Kidney (tissue), 14 donors: ENCODE data around the gene DCTD. TPM values are rescaled to one million over a fixed set of nuclear protein-coding genes. Genes with fewer than 3 reads are reported as not detected.

Source experiments
- DNase-seq, 5 donors: peaks; one replicate each; pipeline ENCODE4 v3.0.0-alpha.2; 2013 to 2020
- FAIRE-seq: peaks from 2 replicates; lab custom pipeline; 2012; peaks lifted over from hg19 to GRCh38; lab: Jason Lieb, UNC
- H3K27ac ChIP-seq, 2 donors: one replicate each; pipeline ENCODE4 v1.7.0; 2013; ENCODE audit warnings: low read depth in 2 of 2, low read length in 2 of 2, inconsistent platforms in 1 of 2
- H3K27me3 ChIP-seq: one replicate; pipeline ENCODE4 v1.7.1; 2013; ENCODE audit warnings: low read length, inconsistent platforms; ENCODE audit not compliant: control insufficient read depth, insufficient read depth
- H3K36me3 ChIP-seq, 3 donors: one replicate each; pipeline versions ENCODE4 v1.7.0 to v1.7.1; 2013; ENCODE audit warnings: low read length in 3 of 3, control low read depth in 1 of 3, inconsistent platforms in 1 of 3; ENCODE audit not compliant: insufficient read depth in 3 of 3, control insufficient read depth in 2 of 3
- H3K4me1 ChIP-seq, 3 donors: one replicate each; pipeline versions ENCODE4 v1.7.0 to v1.7.1; 2013; ENCODE audit warnings: low read length in 3 of 3, inconsistent platforms in 1 of 3, low read depth in 1 of 3; ENCODE audit not compliant: control insufficient read depth in 2 of 3, insufficient read depth in 2 of 3
- H3K4me3 ChIP-seq, 3 donors: one replicate each; pipeline versions ENCODE4 v1.7.0 to v1.8.1; 2013; ENCODE audit warnings: low read length in 3 of 3, control low read depth in 1 of 3, inconsistent platforms in 1 of 3
- H3K9ac ChIP-seq, 3 donors: one replicate each; pipeline versions ENCODE4 v1.7.0 to v1.7.1; 2013; ENCODE audit warnings: low read length in 3 of 3, control low read depth in 1 of 3, inconsistent platforms in 1 of 3
- H3K9me3 ChIP-seq, 3 donors: one replicate each; pipeline versions ENCODE4 v1.7.0 to v1.7.1; 2013; ENCODE audit warnings: low read length in 3 of 3, control low read depth in 1 of 3, inconsistent platforms in 1 of 3; ENCODE audit not compliant: control insufficient read depth in 2 of 3, insufficient read depth in 1 of 3
- CTCF ChIP-seq: IDR thresholded peaks from 3 replicates; pipeline ENCODE4 v1.5.1; 2012; ENCODE audit warnings: mild to moderate bottlenecking, moderate library complexity, borderline replicate concordance; ENCODE audit not compliant: insufficient read depth; ENCODE audit errors: extremely low read depth
- intact Hi-C: fragments of 100-400 bp; cut with DNase I; formaldehyde crosslinking; loops from one replicate; pipeline ENCODE4 v1.11.1; 2022
- polyA plus RNA-seq: library from polyadenylated mRNA; stranded (reverse); fragments of 350-450 nt; fragmentation: Illumina TruSeq; extraction: RNeasy Lipid Tissue Mini Kit (QIAGEN cat#74804); gene quantifications from one replicate; pipeline ENCODE4 v1.2.3, GENCODE V29; 2014; ENCODE audit warnings: low read depth, low replicate concordance; ENCODE audit not compliant: insufficient read depth
- total RNA-seq: library from RNA; stranded (reverse); fragmentation: NEBNext Ultra II Directional; extraction: Animal tissue kit (Norgen Biotek cat#: 25700); gene quantifications from one replicate; pipeline ENCODE4 v1.2.1, GENCODE V29; 2021
- donor health status: control.
- donor health status: control.
- donor health status: control.
- donor health status: control.
- donor health status: control.
- donor health status: DM: yes; HTN: yes; CAD: no.
- donor health status: Normal renal cell carcinoma (clear cell type).

Gene DCTD
- total and polyA plus RNA-seq, 2 donors from 2014 or later, result 54.9 to 99.6 TPM

- H3K36me3 ChIP-seq, result no peaks in the 10 kb centered on the region
- no peak for FAIRE-seq
- no peaks in the 10 kb centered on the region for H3K27me3 ChIP-seq
- H3K9ac ChIP-seq, result no peak overlapping the region
- no peak overlapping the region for H3K27ac ChIP-seq
- peak in 1 of 5 donors; percentile 23 for DNase-seq
- peaks cover 0 to 2% (median 0%) of the 10 kb centered on the region in 3 donors for H3K9me3 ChIP-seq
- intact Hi-C loops, result no loop called here
- TF ChIP-seq CTCF, result no peak
- no peak overlapping the region for H3K4me3 ChIP-seq
- H3K4me1 ChIP-seq, result no peaks in the 10 kb centered on the region
Measured at GRCh38 chr4:182879913-182880312, 37.3 kb downstream of the DCTD start.

- no peak overlapping the region for H3K4me3 ChIP-seq
- FAIRE-seq, result no peak
- intact Hi-C loops, result no loop called here
- no peaks in the 10 kb centered on the region for H3K36me3 ChIP-seq
- no peak for TF ChIP-seq CTCF
- DNase-seq, result peak in 1 of 5 donors; percentile 31
- H3K4me1 ChIP-seq, result no peaks in the 10 kb centered on the region
- H3K27me3 ChIP-seq, result no peaks in the 10 kb centered on the region
- H3K27ac ChIP-seq, result no peak overlapping the region
- H3K9ac ChIP-seq, result no peak overlapping the region
- no peaks in the 10 kb centered on the region for H3K9me3 ChIP-seq
Measured at GRCh38 chr4:182878633-182879495, 38.3 kb downstream of the DCTD start.

DNA sequence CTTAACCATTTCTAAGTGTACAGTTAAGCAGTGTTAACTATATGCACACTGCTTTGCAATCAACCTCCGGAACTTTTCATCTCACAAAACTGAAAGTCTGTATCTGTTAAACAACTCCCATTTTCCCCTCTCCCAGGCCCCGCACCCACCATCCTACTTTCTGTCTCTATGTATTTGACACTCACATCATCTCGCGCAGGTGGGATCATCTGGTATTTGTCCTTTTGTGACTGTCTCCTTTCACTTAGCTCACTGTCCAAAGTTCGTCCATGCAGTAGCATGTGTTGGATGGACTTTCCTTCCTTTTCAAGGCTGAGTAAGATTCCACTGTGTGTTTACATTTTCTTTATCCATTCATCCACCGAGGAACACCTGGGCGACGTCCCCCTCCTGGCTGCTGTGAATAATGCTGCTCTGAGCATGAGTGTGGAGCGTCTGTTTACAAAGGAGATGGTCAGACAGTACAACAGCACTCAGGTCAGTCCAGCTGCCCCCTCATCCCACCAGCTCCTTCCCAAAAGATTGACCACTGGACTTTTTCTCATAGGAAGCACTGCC, 39.8 kb downstream of the DCTD start:
- H3K4me3 ChIP-seq, result no peak overlapping the region
- intact Hi-C loops, result no loop called here
- H3K9me3 ChIP-seq, result no peaks in the 10 kb centered on the region
- H3K9ac ChIP-seq, result no peak overlapping the region
- H3K27me3 ChIP-seq, result no peaks in the 10 kb centered on the region
- no peak overlapping the region for H3K27ac ChIP-seq
- no peaks in the 10 kb centered on the region for H3K36me3 ChIP-seq
- DNase-seq (peak in 1 of 5 donors; percentile 24), FAIRE-seq (no peak)
- no peaks in the 10 kb centered on the region for H3K4me1 ChIP-seq
- no peak for TF ChIP-seq CTCF
